Activated naive CD8-positive, alpha-beta T cell (primary cell): ENCODE measurements around the gene GAS6.
A peak's percentile ranks its signal among the peaks of the same experiment; 100 is the strongest.
"Not testable (repeated sequence)": the region's sequence is repeated elsewhere in the genome, so short reads cannot be mapped to it uniquely, and the experiment has no call there.

ENCODE experiments used
- H3K27ac Mint-ChIP-seq: one replicate; pipeline ENCODE4 v1.8.0; 2021; ENCODE audit warnings: mixed read lengths
- H3K27me3 Mint-ChIP-seq: one replicate; pipeline ENCODE4 v1.8.0; 2021; ENCODE audit warnings: mixed read lengths
- H3K36me3 Mint-ChIP-seq: one replicate; pipeline ENCODE4 v1.8.0; 2021; ENCODE audit warnings: mixed read lengths
- H3K4me1 Mint-ChIP-seq: one replicate; pipeline ENCODE4 v1.8.0; 2021; ENCODE audit warnings: low read depth, mixed read lengths
- H3K4me3 Mint-ChIP-seq: one replicate; pipeline ENCODE4 v1.8.0; 2021; ENCODE audit warnings: mild to moderate bottlenecking, mixed read lengths
- H3K9me3 Mint-ChIP-seq: one replicate; pipeline ENCODE4 v1.8.0; 2021; ENCODE audit warnings: low read depth, mixed read lengths

Gene GAS6

GRCh38 chr13:113798200-113798811 lies 65.6 kb downstream of the GAS6 start:
- H3K27ac Mint-ChIP-seq, result no peak overlapping the region
- H3K27me3 Mint-ChIP-seq, result no peaks in the 10 kb centered on the region
- no peaks in the 10 kb centered on the region for H3K36me3 Mint-ChIP-seq
- H3K9me3 Mint-ChIP-seq, result no peaks in the 10 kb centered on the region
- no peaks in the 10 kb centered on the region for H3K4me1 Mint-ChIP-seq
- no peak overlapping the region for H3K4me3 Mint-ChIP-seq

GRCh38 chr13:113796964-113797676 lies 66.8 kb downstream of the GAS6 start:
- Mint-ChIP-seq H3K27ac (no peak overlapping the region), H3K9me3 (no peaks in the 10 kb centered on the region), H3K4me1 (no peaks in the 10 kb centered on the region)

DNA sequence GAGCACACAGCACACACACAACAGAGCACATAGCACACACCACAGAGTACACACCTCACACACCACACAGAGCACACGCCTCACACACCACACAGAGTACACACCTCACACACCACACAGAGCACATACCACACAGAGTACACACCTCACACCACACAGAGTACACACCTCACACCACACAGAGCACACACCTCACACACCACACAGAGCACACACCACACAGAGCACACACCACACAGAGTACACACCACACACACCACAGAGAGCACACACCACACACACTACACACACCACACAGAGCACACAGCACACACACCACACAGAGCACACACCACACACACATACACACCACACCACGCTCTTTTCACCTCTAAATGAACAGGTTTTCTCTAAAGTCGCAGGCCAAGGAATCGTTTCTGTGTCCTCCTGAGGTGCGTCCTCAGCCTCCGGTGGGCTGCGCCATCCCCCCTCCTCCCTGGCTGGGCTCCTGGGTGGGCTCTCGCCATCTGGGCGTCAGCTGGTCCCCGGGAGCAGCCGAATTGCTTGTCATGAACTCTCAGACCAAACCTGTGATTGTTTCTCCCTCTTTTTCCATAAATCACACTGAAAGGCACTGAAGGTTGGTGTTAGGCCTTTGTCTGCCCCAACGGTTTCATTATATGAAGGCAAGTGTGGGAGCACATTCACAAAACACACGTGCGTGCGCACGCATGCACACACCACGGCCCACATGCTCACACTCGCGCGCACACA lies 67.5 kb downstream of the GAS6 start:
- Mint-ChIP-seq H3K4me1 (no peaks in the 10 kb centered on the region), H3K9me3 (no peaks in the 10 kb centered on the region), H3K27me3 (peaks cover 2% of the 10 kb centered on the region), H3K36me3 (no peaks in the 10 kb centered on the region), H3K4me3 (no peak overlapping the region), H3K27ac (no peak overlapping the region)

More at GRCh38 chr13:113796964-113797676, 66.8 kb downstream of the GAS6 start:
- Mint-ChIP-seq H3K27me3 (peaks cover 2% of the 10 kb centered on the region), H3K36me3 (no peaks in the 10 kb centered on the region), H3K4me3 (no peak overlapping the region)

- not testable (repeated sequence) for H3K9me3 Mint-ChIP-seq, H3K36me3 Mint-ChIP-seq, H3K4me1 Mint-ChIP-seq, H3K4me3 Mint-ChIP-seq, H3K27ac Mint-ChIP-seq, H3K27me3 Mint-ChIP-seq
These were observed 68.5 kb downstream of the GAS6 start for GRCh38 chr13:113795362-113795761.

DNA sequence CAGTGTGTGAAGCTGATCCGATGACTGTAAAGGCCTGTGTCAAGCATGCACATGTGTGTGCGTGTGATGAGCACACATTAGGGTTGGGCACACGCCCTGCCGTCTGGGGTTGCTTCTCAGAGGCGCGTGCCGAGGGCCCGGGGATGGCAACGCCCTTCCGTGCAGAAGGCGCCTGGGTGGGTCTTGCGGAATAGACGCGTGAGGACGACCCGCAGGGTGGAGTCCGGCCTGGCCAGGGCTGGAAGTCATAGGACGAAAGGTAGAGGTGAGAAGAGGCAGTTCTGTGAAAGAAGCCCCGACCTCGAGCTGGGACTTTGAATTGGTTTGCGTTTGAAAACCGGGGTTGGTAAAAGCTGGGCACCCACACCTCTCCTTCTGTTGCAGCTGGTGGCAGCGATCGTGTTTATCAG lies 69.1 kb downstream of the GAS6 start:
- H3K36me3 Mint-ChIP-seq, result no peaks in the 10 kb centered on the region
- H3K9me3 Mint-ChIP-seq, result no peaks in the 10 kb centered on the region
- no peak overlapping the region for H3K4me3 Mint-ChIP-seq
- H3K27me3 Mint-ChIP-seq, result peaks cover 2% of the 10 kb centered on the region
- H3K27ac Mint-ChIP-seq, result no peak overlapping the region
- no peaks in the 10 kb centered on the region for H3K4me1 Mint-ChIP-seq

DNA sequence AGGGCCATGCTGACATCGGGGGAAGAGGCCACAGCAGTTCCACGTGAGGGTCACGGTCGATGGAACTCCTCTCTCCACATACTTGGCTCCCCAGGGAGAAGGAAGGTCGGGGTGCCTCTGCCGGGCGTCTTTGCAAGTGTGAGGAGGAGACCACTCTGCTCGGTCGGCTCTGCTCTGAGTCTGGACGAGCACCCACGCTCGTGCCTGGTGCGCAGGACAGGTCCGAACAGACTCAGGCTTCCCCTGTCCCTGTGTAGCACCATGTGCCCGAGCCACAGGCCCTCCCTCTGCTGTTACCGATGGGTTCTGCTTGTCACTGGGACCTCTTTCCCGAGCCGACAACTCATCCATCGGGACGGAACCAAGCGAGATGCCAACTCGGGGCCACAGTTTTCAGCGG lies 69.8 kb downstream of the GAS6 start:
- Mint-ChIP-seq H3K27ac (peak overlapping the region; percentile 54), H3K4me1 (no peaks in the 10 kb centered on the region), H3K9me3 (no peaks in the 10 kb centered on the region), H3K4me3 (no peak overlapping the region), H3K27me3 (peaks cover 4% of the 10 kb centered on the region), H3K36me3 (no peaks in the 10 kb centered on the region)

DNA sequence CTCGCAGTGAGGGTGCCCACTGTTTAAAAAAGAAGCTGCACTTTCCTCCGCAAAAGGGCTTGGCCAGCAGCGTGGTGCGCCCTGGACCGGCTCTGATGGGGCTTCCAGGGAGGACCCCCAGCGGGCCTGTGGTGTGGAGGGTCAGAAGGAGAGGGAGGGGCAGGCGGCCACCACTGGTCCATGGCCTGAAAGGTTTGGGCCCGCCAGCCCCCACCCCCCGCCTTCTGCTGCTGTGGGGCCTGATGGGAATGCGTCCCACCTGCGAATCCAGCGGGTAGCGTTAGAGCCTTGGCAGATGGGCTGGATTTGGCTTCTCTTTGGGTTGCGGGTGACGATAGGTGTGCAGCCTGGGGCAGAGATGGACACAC lies 70.2 kb downstream of the GAS6 start:
- Mint-ChIP-seq H3K27ac (peak overlapping the region; percentile 54), H3K36me3 (no peaks in the 10 kb centered on the region), H3K9me3 (no peaks in the 10 kb centered on the region), H3K4me1 (no peaks in the 10 kb centered on the region), H3K4me3 (no peak overlapping the region), H3K27me3 (peaks cover 6% of the 10 kb centered on the region)

DNA sequence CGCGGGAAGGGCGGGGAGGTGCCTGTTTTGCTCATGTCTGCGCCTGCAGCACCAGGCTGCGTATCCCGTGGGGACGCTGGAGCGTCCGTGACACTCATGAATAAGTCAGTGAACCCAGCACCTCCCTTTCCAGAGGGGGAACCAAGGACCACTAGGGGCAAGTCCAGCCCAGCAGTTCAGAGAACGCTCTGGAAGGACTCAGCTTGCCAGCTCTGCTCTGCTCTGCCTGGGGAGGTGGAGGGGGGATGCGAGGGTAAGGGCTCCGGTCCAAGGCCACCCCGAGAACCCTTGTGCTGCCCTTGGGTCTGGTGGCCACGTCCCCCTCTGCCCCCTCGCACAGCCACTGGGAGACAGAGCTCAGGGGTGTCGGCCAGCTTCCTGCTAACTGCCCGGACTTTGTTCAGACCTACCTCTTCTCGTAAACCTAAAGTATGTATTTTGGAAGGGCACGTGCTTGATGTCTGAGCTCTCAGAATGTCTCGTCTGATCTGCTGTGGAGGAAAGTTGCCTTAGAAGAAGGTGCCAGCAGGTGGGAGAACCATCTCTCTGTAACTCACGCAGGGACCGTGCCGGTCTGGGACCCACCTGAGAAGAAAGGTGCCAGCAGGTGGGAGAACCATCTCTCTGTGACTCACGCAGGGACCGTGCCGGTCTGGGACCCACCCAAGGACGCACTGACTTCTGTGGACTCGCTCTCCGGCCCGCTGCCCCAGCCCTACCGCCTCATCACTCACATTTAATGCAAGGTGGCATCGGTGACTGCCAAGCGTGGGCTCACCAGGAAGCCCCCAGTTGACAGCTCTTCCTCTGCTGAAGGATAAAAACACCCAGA lies 70.8 kb downstream of the GAS6 start:
- Mint-ChIP-seq H3K36me3 (no peaks in the 10 kb centered on the region), H3K27ac (no peak overlapping the region), H3K9me3 (no peaks in the 10 kb centered on the region), H3K4me1 (no peaks in the 10 kb centered on the region), H3K4me3 (no peak overlapping the region), H3K27me3 (peaks cover 6% of the 10 kb centered on the region)

GRCh38 chr13:113792236-113792770 lies 71.6 kb downstream of the GAS6 start:
- no peaks in the 10 kb centered on the region for H3K9me3 Mint-ChIP-seq
- H3K27me3 Mint-ChIP-seq, result peaks cover 6% of the 10 kb centered on the region
- H3K4me3 Mint-ChIP-seq, result no peak overlapping the region
- no peaks in the 10 kb centered on the region for H3K4me1 Mint-ChIP-seq
- no peaks in the 10 kb centered on the region for H3K36me3 Mint-ChIP-seq
- H3K27ac Mint-ChIP-seq, result no peak overlapping the region

DNA sequence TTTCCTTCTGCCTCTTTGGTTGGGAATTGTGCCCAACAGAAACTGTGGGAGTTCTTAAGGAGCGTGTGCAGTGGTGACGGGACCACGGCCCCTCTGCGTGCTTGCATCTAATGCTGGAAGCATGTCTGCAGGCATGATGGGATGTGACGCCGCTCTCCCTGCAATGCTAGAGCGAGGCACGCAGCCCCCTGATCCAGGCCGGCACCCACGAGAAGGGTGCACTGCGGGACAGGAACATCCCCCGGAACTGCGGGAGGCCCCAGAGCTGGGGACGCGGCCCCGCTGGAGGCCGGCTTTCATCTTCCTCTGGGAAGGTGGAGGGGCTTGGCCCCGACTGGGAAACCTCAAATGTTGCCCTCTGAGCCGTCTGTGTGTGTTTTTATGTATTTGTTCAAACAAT lies 72.1 kb downstream of the GAS6 start:
- Mint-ChIP-seq H3K27ac (no peak overlapping the region), H3K4me3 (no peak overlapping the region), H3K27me3 (peaks cover 6% of the 10 kb centered on the region), H3K4me1 (no peaks in the 10 kb centered on the region), H3K9me3 (no peaks in the 10 kb centered on the region), H3K36me3 (no peaks in the 10 kb centered on the region)

GRCh38 chr13:113791226-113791625 lies 72.7 kb downstream of the GAS6 start:
- peaks cover 6% of the 10 kb centered on the region for H3K27me3 Mint-ChIP-seq
- H3K9me3 Mint-ChIP-seq, result no peaks in the 10 kb centered on the region
- H3K4me1 Mint-ChIP-seq, result no peaks in the 10 kb centered on the region
- no peak overlapping the region for H3K4me3 Mint-ChIP-seq
- H3K36me3 Mint-ChIP-seq, result no peaks in the 10 kb centered on the region
- no peak overlapping the region for H3K27ac Mint-ChIP-seq

DNA sequence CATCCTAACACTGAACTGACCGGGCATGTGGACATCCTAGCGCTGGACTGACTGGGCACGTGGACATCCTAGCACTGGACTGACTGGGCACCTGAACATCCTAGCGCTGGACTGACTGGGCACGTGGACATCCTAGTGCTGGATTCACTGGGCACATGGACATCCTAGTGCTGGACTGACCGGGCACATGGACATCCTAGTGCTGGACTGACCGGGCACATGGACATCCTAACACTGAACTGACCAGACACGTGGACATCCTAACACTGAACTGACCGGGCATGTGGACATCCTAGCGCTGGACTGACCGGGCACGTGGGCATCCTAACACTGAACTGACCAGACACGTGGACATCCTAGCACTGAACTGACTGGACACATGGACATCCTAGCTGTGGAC lies 73.9 kb downstream of the GAS6 start:
- not testable (repeated sequence) for H3K4me1 Mint-ChIP-seq, H3K27me3 Mint-ChIP-seq

GRCh38 chr13:113789167-113789566 lies 74.7 kb downstream of the GAS6 start:
- Mint-ChIP-seq H3K27ac (no peak overlapping the region), H3K36me3 (no peaks in the 10 kb centered on the region), H3K4me1 (peaks cover 2% of the 10 kb centered on the region), H3K9me3 (no peaks in the 10 kb centered on the region), H3K27me3 (peaks cover 9% of the 10 kb centered on the region), H3K4me3 (no peak overlapping the region)

More for the DNA sequence above, 73.9 kb downstream of the GAS6 start:
- H3K9me3 Mint-ChIP-seq, H3K4me3 Mint-ChIP-seq, H3K27ac Mint-ChIP-seq, H3K36me3 Mint-ChIP-seq: not testable (repeated sequence)

GRCh38 chr13:113788413-113789135 lies 75.3 kb downstream of the GAS6 start:
- Mint-ChIP-seq H3K9me3 (no peaks in the 10 kb centered on the region), H3K4me3 (no peak overlapping the region), H3K36me3 (no peaks in the 10 kb centered on the region), H3K27ac (no peak overlapping the region), H3K4me1 (peaks cover 2% of the 10 kb centered on the region), H3K27me3 (peaks cover 9% of the 10 kb centered on the region)
